ENCODE measurements around the gene PLXDC1.
"Not testable (repeated sequence)": the region's sequence is repeated elsewhere in the genome, so short reads cannot be mapped to it uniquely, and the experiment has no call there.

Gene PLXDC1

GRCh38 chr17:39062846-39063680 lies 88.4 kb downstream of the PLXDC1 start:
- no peak for DNase-seq (ENCODE audit: low read depth)

GRCh38 chr17:39058524-39058923 lies 92.9 kb downstream of the PLXDC1 start:
- no peak for DNase-seq (ENCODE audit: low read depth)

DNA sequence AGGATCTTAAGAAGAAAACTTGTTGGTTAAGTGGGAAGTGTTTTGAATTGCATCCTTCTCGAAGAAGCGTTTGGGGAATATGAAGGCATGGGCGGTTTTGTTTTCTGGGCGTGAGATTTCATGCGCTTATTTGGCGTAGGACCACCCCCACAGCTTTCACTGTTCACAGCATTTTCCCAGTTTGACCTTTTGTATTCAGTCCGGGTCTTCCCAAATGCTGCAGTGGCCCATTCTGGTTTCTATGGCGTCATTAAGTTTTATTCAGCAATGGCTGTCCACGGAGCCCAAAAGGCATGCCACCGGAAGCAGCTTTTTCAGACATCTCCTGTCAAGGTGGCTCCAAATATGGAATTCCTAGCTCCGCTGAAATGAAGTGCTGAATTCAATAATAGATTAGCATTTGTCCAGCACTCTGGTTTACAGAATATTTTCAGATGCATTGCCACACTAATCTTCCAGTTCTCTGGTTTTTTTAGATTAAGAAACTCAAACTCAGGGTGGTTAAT lies 93.7 kb downstream of the PLXDC1 start:
- DNase-seq (ENCODE audit: low read depth): no peak

GRCh38 chr17:39054111-39054645 lies 97.3 kb downstream of the PLXDC1 start:
- no peak for DNase-seq (ENCODE audit: low read depth)

DNA sequence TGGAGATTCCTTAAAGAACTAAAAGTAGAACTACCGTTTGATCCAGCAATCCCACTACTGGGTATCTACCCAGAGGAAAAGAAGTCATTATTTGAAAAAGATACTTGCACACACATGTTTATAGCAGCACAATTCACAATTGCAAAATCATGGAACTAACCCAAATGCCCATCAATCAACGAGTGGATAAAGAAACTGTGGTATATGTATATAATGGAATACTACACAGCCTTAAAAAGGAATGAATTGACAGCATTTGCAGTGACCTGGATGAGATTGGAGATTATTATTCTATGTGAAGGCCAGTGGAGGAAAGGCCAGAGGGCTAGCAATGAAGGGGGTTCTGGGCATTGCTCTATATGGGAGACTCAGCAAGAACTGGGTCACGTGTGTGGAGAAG lies 99.0 kb downstream of the PLXDC1 start:
- DNase-seq (ENCODE audit: low read depth): not testable (repeated sequence)

DNA sequence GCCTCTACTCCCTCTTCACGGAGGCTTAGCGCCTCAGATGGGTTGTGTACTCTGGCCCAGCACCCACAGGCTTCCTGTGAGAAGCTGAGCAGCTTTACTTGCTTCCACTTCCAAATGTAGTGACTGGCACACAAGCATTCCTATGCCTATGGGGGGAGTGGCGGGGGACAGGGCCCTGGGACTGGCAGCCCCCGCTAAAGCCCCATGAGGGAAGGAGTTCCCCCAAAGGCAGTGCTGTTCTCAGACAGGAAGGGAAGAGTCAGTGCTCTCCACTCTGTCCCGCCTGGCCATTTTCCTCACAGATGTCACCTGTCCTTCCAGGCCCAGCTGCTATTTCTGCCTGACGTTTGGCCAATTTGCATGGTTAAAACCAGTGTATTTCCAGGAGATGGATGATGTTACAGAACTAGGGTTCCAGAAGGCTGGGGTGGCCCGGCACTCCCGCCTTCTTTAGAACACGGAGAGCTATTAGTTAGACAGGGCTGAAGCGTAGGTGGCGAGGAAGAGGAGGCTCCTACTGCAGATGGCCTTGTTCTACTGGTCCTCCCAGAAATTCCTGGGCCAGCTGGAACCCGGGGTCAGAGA lies 100.3 kb downstream of the PLXDC1 start:
- DNase-seq (ENCODE audit: low read depth): no peak

DNA sequence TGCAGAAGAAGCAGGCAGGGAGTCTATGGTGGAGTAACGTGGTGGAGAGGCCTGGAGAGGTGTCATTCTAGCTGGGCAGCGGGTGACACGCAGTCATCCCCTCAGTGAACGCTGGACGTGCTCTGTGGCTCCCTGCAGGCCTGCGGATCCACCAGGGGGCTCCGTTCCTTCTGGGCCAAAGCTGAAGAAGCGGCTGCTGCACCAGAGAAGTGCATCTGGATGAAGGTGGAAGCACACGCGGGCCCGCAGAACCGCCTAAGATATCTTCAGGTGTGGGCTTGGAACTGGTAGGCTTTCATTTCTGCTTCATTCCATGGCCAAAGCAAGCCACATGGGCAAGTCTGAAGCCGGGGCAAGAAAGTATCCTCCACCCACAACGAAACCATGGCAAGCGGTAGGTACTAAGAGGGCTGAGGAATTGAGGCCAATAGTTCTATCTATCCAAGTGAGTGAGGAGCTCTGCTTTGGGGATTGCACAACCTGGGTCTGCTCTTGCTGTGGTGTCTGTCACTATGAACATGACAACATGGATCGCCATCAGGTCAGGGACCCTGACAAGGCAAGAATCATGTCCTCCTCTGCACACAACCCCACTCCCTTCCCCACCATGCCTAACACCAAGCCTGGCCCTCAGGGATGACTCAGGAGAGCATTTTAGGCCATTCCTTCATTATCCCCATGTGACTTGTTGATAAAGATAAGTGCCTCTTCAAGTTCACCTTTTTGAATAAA lies 105.3 kb downstream of the PLXDC1 start:
- no peak for DNase-seq (ENCODE audit: low read depth)

DNA sequence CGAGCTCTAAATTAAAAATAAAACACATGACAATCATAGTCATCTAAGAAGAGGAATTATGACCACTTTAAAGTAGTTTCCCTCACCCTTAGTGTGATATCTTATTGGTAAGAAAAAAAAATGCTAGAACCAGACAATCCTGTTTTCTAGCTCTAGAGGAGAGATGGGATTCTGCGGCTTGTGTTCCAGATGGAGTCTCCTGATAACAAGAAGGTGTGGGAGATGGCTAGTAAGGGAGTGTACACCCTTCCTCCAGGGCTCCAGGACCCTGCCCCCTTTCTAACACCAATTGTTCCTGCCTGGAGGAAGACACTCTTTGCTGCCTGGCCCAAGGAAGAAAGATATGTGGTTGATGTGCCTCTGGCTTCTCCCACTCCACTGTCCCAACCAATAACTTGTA lies 115.4 kb downstream of the PLXDC1 start:
- no peak for DNase-seq (ENCODE audit: low read depth)

- DNase-seq (ENCODE audit: low read depth): not testable (repeated sequence)
Measured at GRCh38 chr17:39035578-39035977, 115.9 kb downstream of the PLXDC1 start.

- no peak for DNase-seq (ENCODE audit: low read depth)
Measured at GRCh38 chr17:39028690-39029089, 122.7 kb downstream of the PLXDC1 start.

GRCh38 chr17:39027455-39028035 lies 123.9 kb downstream of the PLXDC1 start:
- DNase-seq (ENCODE audit: low read depth): no peak

DNA sequence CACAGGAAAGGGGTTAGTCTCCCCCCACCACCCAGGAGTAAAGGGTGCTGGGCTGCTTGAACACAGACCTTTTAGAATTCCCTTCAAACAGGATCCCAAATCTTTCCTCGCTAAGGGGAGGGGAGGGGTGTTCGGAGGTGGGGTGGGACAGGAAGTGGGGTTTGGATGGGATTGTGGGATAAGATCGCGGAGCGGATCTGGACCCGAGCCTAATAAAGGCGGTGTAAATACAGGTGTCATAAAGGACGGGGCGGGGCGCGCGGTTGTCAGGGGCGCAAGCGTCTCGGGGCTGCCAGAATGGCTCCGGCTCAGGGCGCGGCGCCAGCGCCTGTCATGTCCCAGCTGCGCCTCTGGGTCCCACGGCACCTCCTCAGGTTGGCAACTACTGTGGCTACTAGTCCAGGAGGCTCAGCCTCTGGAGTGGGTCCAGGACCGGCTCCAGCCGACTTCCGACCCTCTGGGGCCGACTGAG lies 124.4 kb downstream of the PLXDC1 start:
- no peak for DNase-seq (ENCODE audit: low read depth)

- DNase-seq (ENCODE audit: low read depth): not testable (repeated sequence)
Measured at GRCh38 chr17:39026346-39026745, 125.1 kb downstream of the PLXDC1 start.

GRCh38 chr17:39022924-39023323 lies 128.5 kb downstream of the PLXDC1 start:
- DNase-seq (ENCODE audit: low read depth): no peak

- not testable (repeated sequence) for DNase-seq (ENCODE audit: low read depth)
Measured at GRCh38 chr17:39020037-39020436, 131.4 kb downstream of the PLXDC1 start.

DNA sequence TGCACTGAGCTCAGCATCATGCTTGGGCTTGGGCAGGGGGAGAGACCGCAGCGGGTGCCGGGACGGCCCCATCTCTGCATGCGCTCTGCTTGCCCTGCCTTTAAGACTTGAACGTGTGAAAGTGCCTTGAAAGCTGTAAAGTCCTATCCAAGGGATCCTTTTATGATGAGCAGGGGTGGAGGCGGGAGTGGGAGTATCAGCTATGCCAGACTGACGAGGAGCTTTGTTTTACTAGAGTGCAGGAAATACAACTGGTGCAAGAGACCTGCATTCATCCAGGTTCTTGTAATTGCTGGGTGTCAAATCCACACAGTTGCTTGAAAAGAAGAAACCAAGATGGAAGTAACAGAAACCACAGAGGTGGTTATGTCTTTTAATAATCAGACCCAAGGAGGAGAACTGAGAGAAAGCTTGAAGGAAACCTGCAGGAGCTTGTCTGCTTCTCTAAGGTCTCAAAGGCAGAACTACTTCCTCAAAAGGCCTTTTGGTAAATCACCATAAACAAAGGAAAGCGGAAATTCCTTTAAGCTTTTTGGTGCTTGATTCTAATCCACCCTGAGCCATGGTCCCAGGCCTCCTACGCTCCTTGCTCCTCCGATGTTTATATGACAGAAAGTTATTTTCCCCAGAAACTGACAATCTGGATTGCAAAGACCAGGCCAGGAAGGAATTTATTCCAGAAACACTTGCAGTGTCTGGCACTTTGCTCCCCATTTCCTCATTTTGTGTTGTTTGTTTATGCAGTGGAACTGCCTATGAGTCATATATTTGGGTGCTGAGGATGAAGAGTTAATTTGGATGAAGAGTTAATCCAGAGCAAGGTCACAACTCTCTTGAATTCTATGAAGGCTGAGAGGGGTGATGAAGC lies 132.9 kb downstream of the PLXDC1 start:
- DNase-seq (ENCODE audit: low read depth): no peak

GRCh38 chr17:39016193-39017153 lies 135.0 kb downstream of the PLXDC1 start:
- DNase-seq (ENCODE audit: low read depth): no peak

DNA sequence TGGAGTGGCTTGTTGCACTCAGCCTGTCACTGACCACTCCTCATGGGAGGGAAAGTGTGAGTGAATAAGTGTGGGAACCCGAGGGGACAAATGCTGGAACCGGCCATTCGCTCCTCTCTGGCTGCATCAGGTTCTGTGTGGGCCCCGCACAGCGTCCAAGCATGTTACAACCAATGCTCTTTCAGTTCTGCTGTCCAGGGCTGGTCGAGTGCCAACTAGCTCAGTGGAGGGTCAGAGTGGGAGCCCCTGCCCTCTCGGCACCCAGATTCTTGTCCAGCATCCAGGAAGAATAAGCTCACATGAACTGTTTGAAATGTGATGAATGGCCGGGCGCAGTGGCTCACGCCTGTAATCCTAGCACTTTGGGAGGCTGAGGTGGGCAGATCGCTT lies 135.9 kb downstream of the PLXDC1 start:
- DNase-seq (ENCODE audit: low read depth): no peak

DNA sequence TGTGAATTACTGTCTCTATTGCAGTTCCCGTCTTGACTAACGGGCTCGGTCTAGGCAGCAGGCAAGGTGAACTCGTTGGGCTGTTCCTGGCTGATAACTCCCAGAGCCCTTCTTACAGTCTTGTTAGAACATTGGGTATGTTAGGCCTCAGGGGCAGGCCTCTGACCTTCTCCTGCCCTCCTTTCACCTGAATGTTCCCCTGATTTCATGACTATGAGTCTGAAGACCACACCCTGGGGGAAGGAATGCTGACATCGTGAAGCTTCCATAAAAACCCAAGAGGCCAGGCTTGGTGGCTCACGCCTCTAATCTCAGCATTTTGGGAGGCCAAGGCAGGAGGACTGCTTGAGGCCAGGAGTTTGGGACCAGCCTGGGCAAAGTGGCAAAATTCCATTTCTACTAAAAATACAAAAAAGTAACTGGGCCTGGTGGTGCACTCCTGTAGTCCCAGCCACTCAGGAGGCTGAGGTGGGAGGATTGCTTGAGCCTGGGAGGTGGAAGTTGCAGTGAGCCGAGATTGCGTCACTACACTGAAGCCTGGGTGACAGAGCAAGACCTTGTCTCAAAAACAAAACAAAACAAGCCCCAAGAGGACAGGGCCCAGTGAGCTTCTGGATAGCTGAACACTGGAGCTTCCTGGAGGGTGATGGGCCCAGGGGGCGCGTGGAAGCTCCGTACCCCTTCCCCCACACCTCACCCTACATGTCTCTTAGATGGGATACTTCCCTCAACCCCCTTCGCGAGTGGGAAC lies 136.5 kb downstream of the PLXDC1 start:
- DNase-seq (ENCODE audit: low read depth): no peak
